ENCODE measurements around the gene PLSCR5.
A peak's percentile ranks its signal among the peaks of the same experiment; 100 is the strongest.

GRCh38 chr3:146640955-146641867 lies 36.1 kb upstream of the PLSCR5 start:
- peak; percentile 22 to 47 (median 34) for TF ChIP-seq CTCF (IDR thresholded peaks at IDR 0.05)
- TF ChIP-seq POLR2A (IDR thresholded peaks at IDR 0.05), result no peak
- no peak for TF ChIP-seq EP300 (IDR thresholded peaks at IDR 0.05)

Measured in tibial nerve (tissue), 4 donors.